Common myeloid progenitor, CD34-positive (primary cell): ENCODE measurements around the gene UNC13C.

ENCODE experiments used
- CTCF ChIA-PET: fragments of 350-600 bp; sonication (Branson Sonifier 250); formaldehyde crosslinking; loops from one replicate; lab custom pipeline; 2021; ENCODE audit warnings: antibody characterized with exemption; lab: Charles Lee
- POLR2A ChIA-PET: fragments of 350-600 bp; sonication (Branson Sonifier 250); formaldehyde crosslinking; loops from one replicate; lab custom pipeline; 2021; ENCODE audit warnings: antibody characterized with exemption; lab: Charles Lee
- DNase-seq, 3 donors: peaks; one replicate each; pipeline versions ENCODE4 v3.0.0 to v3.0.0-alpha.2; 2013
- H3K27ac ChIP-seq, 2 experiments: 1 replicate in 1 of 2; 2 replicates in 1 of 2; pipeline ENCODE4 v1.7.0; 2013; ENCODE audit warnings: inconsistent platforms in 2 of 2, low read length in 2 of 2, mild to moderate bottlenecking in 2 of 2, low read depth in 1 of 2, moderate library complexity in 1 of 2; ENCODE audit not compliant: severe bottlenecking in 2 of 2, insufficient read depth in 1 of 2, poor library complexity in 1 of 2
- H3K27me3 ChIP-seq, 5 experiments: replicated peaks in 2 of 5; 1 replicate in 3 of 5; 2 replicates in 2 of 5; pipeline versions ENCODE4 v1.6.1 to v1.7.0; 2013; ENCODE audit warnings: low read length in 4 of 5, mild to moderate bottlenecking in 2 of 5, moderate library complexity in 2 of 5, inconsistent platforms in 1 of 5; ENCODE audit not compliant: insufficient read depth in 5 of 5, control insufficient read depth in 4 of 5
- H3K36me3 ChIP-seq, 4 experiments: 1 replicate in 2 of 4; 2 replicates in 2 of 4; pipeline versions ENCODE4 v1.6.1 to v1.7.0; 2013; ENCODE audit warnings: low read length in 3 of 4, control low read depth in 1 of 4, mild to moderate bottlenecking in 1 of 4; ENCODE audit not compliant: control insufficient read depth in 4 of 4, insufficient read depth in 4 of 4
- H3K4me1 ChIP-seq, 4 experiments: 1 replicate in 3 of 4; 2 replicates in 1 of 4; pipeline versions ENCODE4 v1.6.1 to v1.7.1; 2013; ENCODE audit warnings: low read length in 3 of 4, mild to moderate bottlenecking in 3 of 4, control low read depth in 1 of 4, inconsistent platforms in 1 of 4, moderate library complexity in 1 of 4; ENCODE audit not compliant: control insufficient read depth in 4 of 4, insufficient read depth in 4 of 4; ENCODE audit errors: control extremely low read depth in 1 of 4
- H3K4me3 ChIP-seq, 7 experiments: 1 replicate in 4 of 7; 2 replicates in 3 of 7; pipeline versions ENCODE4 v1.5.1 to v1.7.0; 2013; ENCODE audit warnings: mild to moderate bottlenecking in 7 of 7, low read length in 6 of 7, moderate library complexity in 6 of 7, inconsistent platforms in 2 of 7, low read depth in 2 of 7, control low read depth in 1 of 7; ENCODE audit not compliant: insufficient read depth in 4 of 7, control insufficient read depth in 1 of 7; ENCODE audit errors: extremely low read depth in 1 of 7
- H3K9me3 ChIP-seq, 5 experiments: 1 replicate in 4 of 5; 2 replicates in 1 of 5; pipeline versions ENCODE4 v1.6.1 to v1.7.1; 2013; ENCODE audit warnings: low read length in 4 of 5, mild to moderate bottlenecking in 2 of 5, inconsistent platforms in 1 of 5, low read depth in 1 of 5, moderate library complexity in 1 of 5; ENCODE audit not compliant: control insufficient read depth in 4 of 5, insufficient read depth in 2 of 5; ENCODE audit errors: control extremely low read depth in 1 of 5
- WGBS: methylation state at CpG from one replicate; pipeline ENCODE4 v1.1.5; 2013; ENCODE audit not compliant: insufficient coverage; 5-methylcytosine and 5-hydroxymethylcytosine counted together

Gene UNC13C

GRCh38 chr15:54082836-54083492 lies 104.7 kb downstream of the UNC13C start:
- no peaks in the 10 kb centered on the region for H3K4me1 ChIP-seq
- ChIA-PET POLR2A (no interaction called here), CTCF (interaction anchor here (1.0 to 3.5 kb wide), 3 partner anchors 17 to 1085 kb away, joined by 3 to 18 read pairs (median 10); no protein-coding TSS in a partner anchor)
- DNase-seq, result peak; percentile 34 to 61 (median 35)
- no peak overlapping the region for H3K27ac ChIP-seq
- no peaks in the 10 kb centered on the region for H3K36me3 ChIP-seq
- no peaks in the 10 kb centered on the region for H3K27me3 ChIP-seq
- H3K9me3 ChIP-seq, result no peaks in the 10 kb centered on the region
- 39% methylated on average over 7 of the region's 7 CpGs for WGBS
- H3K4me3 ChIP-seq, result no peak overlapping the region

GRCh38 chr15:54083501-54083900 lies 105.3 kb downstream of the UNC13C start:
- Histone ChIP-seq H3K27ac (no peak overlapping the region), H3K9me3 (no peaks in the 10 kb centered on the region), H3K4me1 (no peaks in the 10 kb centered on the region), H3K4me3 (no peak overlapping the region), H3K36me3 (no peaks in the 10 kb centered on the region), H3K27me3 (no peaks in the 10 kb centered on the region)
- ChIA-PET CTCF (interaction anchor here (2.8 to 3.5 kb wide), 2 partner anchors 1025 to 1085 kb away, joined by 10 to 18 read pairs; no protein-coding TSS in a partner anchor), POLR2A (no interaction called here)
- WGBS, result 50% methylated on average over 2 of the region's 4 CpGs
- no peak for DNase-seq

DNA sequence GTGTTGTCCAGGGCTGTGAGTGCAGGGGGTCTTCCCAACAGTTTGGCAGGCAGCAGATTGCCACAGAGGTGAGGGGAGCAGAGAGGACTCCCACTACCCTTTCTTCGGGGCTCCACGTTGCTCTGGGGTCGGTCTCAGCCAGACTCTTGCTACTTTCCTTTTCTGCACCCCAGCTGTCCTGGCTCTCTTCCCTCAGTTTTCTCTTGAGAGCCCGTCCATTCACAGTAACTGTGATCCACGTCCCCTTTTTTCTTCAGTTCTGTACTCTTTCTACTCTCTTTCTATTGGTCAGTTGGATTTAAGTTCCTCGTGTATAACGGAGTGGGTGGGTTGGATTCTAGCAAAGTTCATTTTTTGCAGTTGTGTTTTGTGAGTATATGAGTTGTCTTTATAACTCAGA lies 105.8 kb downstream of the UNC13C start:
- Histone ChIP-seq H3K36me3 (no peaks in the 10 kb centered on the region), H3K4me3 (no peak overlapping the region), H3K27ac (no peak overlapping the region), H3K9me3 (no peaks in the 10 kb centered on the region), H3K27me3 (no peaks in the 10 kb centered on the region), H3K4me1 (no peaks in the 10 kb centered on the region)
- no peak for DNase-seq
- ChIA-PET CTCF (interaction anchor here (2.8 to 3.5 kb wide), 2 partner anchors 1024 to 1084 kb away, joined by 10 to 18 read pairs; no protein-coding TSS in a partner anchor), POLR2A (no interaction called here)
- 98% methylated on average over 5 of the region's 7 CpGs for WGBS

- POLR2A ChIA-PET, result no interaction called here
- WGBS, result 100% methylated on average over 2 of the region's 2 CpGs
- CTCF ChIA-PET, result no interaction called here
These were observed 110.6 kb downstream of the UNC13C start for GRCh38 chr15:54088837-54089236.

DNA sequence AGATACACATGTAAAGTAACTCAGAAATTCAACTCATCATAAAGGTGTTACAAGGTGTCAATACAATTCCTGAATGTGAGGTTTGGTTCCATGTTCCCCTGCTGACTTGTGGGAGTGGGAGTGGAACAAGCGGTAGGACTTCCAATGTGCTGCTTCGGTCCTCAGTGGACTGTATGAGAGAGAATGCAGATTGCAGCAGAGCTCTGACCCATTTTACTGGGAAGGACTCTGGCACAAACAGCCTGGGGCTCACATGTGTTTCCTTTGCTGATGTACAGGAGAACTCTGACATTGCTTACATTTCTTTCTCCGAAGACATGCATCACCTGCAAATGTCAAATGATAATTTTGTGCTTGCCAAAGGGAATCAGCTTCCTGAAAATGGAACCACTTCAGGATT lies 111.5 kb downstream of the UNC13C start:
- DNase-seq, result no peak
- no peak overlapping the region for H3K27ac ChIP-seq
- no peaks in the 10 kb centered on the region for H3K36me3 ChIP-seq
- WGBS, result 100% methylated on average over 3 of the region's 3 CpGs
- POLR2A ChIA-PET, result interaction anchor here (0.6 kb wide), 1 partner anchor 1599 kb away, joined by 3 read pairs; no protein-coding TSS in a partner anchor
- H3K27me3 ChIP-seq, result no peaks in the 10 kb centered on the region
- H3K4me3 ChIP-seq, result no peak overlapping the region
- no peaks in the 10 kb centered on the region for H3K4me1 ChIP-seq
- no peaks in the 10 kb centered on the region for H3K9me3 ChIP-seq
- CTCF ChIA-PET, result no interaction called here

More at GRCh38 chr15:54088837-54089236, 110.6 kb downstream of the UNC13C start:
- H3K4me3 ChIP-seq, result no peak overlapping the region
- no peak for DNase-seq
- no peaks in the 10 kb centered on the region for H3K4me1 ChIP-seq
- no peaks in the 10 kb centered on the region for H3K36me3 ChIP-seq
- H3K9me3 ChIP-seq, result no peaks in the 10 kb centered on the region
- H3K27me3 ChIP-seq, result no peaks in the 10 kb centered on the region
- no peak overlapping the region for H3K27ac ChIP-seq

DNA sequence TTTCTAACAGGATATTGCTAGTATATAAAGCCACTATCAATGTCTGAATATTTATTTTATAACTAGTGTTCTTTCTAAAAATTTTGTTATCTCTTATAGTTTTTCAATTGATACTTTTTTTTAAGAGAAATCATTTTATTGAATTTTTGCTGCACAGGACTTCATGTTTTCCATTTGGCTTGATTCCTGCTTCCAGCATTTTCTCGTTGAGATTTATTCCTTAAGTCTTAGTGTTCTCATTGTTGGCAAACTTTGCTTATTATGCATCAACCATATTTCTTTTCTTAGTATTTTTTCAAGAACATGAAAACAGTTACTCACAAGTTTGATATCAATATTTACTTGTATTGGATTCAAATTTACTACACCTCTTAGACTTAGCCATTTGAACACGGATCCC lies 113.4 kb downstream of the UNC13C start:
- H3K4me3 ChIP-seq, result no peak overlapping the region
- H3K27me3 ChIP-seq, result no peaks in the 10 kb centered on the region
- no peaks in the 10 kb centered on the region for H3K36me3 ChIP-seq
- POLR2A ChIA-PET, result no interaction called here
- no peak overlapping the region for H3K27ac ChIP-seq
- no peaks in the 10 kb centered on the region for H3K9me3 ChIP-seq
- CTCF ChIA-PET, result no interaction called here
- no CpG with 5 or more reads among the region's 2 CpGs for WGBS
- no peaks in the 10 kb centered on the region for H3K4me1 ChIP-seq
- no peak for DNase-seq

DNA sequence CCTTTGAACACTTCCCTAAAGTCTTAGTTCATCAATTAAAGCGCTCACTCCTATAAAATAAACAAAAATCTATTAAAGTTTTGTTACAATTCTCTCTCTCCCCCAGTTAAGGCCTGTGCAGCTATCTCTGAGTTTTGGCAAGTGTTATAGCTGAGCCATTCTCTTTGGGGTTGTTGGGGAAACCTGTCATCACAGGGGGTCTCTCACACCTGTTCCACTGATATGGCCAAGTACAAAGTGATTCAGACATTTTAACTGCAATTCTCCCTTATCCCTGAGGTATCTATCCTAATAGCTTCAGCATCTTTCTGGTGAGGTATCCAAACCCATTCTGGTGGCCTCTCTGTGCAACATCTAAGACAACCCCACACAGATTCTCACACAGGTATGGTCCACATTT lies 116.4 kb downstream of the UNC13C start:
- ChIA-PET POLR2A (no interaction called here), CTCF (no interaction called here)
- WGBS, result 100% methylated on average over 1 of the region's 1 CpG
- Histone ChIP-seq H3K9me3 (peaks cover 0 to 1% (median 0%) of the 10 kb centered on the region in 5 experiments), H3K4me1 (no peaks in the 10 kb centered on the region), H3K36me3 (no peaks in the 10 kb centered on the region), H3K27ac (no peak overlapping the region), H3K4me3 (no peak overlapping the region), H3K27me3 (no peaks in the 10 kb centered on the region)
- DNase-seq, result no peak
